HG03457 (cell line): Measurements from ENCODE around the gene MCRIP2.
"Not testable (repeated sequence)": the region's sequence is repeated elsewhere in the genome, so short reads cannot be mapped to it uniquely, and the experiment has no call there.

ENCODE experiments used
- ATAC-seq: cut with Tn5 transposase; IDR thresholded peaks from one replicate; pipeline ENCODE4 v1.9.1; 2021; ENCODE audit warnings: moderate number of reproducible peaks; ENCODE audit not compliant: unreplicated experiment

The MCRIP2 gene

GRCh38 chr16:679814-680624 is 38.4 kb downstream of the MCRIP2 start, which contains the start of gene STUB1:
Gene STUB1 (plus strand): TSS chr16:680410. CDS start chr16:680526, 116 bp downstream.
- no peak for ATAC-seq

GRCh38 chr16:680625-680945 is 39.0 kb downstream of the MCRIP2 start:
- ATAC-seq: no peak

GRCh38 chr16:680967-681745 is 39.5 kb downstream of the MCRIP2 start:
- no peak for ATAC-seq

GRCh38 chr16:681746-682427 is 40.3 kb downstream of the MCRIP2 start:
- no peak for ATAC-seq

GRCh38 chr16:682493-683395 is 41.1 kb downstream of the MCRIP2 start:
- ATAC-seq: no peak

- ATAC-seq: no peak
These were observed 41.9 kb downstream of the MCRIP2 start for GRCh38 chr16:683396-684070.

GRCh38 chr16:684071-684794 is 42.6 kb downstream of the MCRIP2 start, which contains the start of gene JMJD8:
Gene JMJD8 (minus strand): TSS chr16:684334. CDS start chr16:684319, 15 bp downstream.
- ATAC-seq: peak; percentile 43

GRCh38 chr16:684961-685696 is 43.5 kb downstream of the MCRIP2 start:
- ATAC-seq: no peak

- no peak for ATAC-seq
These were observed 44.3 kb downstream of the MCRIP2 start for GRCh38 chr16:685967-686366.

- ATAC-seq: no peak
These were observed 45.0 kb downstream of the MCRIP2 start for GRCh38 chr16:686459-687260.

GRCh38 chr16:687499-687898 is 45.9 kb downstream of the MCRIP2 start:
- ATAC-seq: no peak

GRCh38 chr16:689175-689897 is 47.7 kb downstream of the MCRIP2 start:
- no peak for ATAC-seq

- ATAC-seq: not testable (repeated sequence)
These were observed 49.6 kb downstream of the MCRIP2 start for GRCh38 chr16:691242-691641.

GRCh38 chr16:692356-693108 is 50.9 kb downstream of the MCRIP2 start:
- ATAC-seq: no peak

GRCh38 chr16:693364-693763 is 51.7 kb downstream of the MCRIP2 start:
- ATAC-seq: no peak

GRCh38 chr16:693766-694165 is 52.1 kb downstream of the MCRIP2 start:
- ATAC-seq: no peak
